Natural killer cell (primary cell): ENCODE data around the gene UGT1A8. TPM values are rescaled to one million over a fixed set of nuclear protein-coding genes. Genes with fewer than 3 reads are reported as not detected.

ENCODE experiments used
- ATAC-seq, 3 donors: fragments of 150-1000 bp in 2 of 3; fragments of 200-7000 bp in 1 of 3; cut with Tn5 transposase; 1 replicate in 1 of 3; 2 replicates in 2 of 3; pipeline ENCODE4 v1.10.0; 2021; ENCODE audit warnings: mild to moderate bottlenecking in 2 of 3, moderate library complexity in 2 of 3
- DNase-seq, 2 donors: peaks; one replicate each; pipeline versions ENCODE4 v3.0.0 to v3.0.0-alpha.2; 2013 to 2021; ENCODE audit warnings: mixed read lengths in 1 of 2
- H3K27ac ChIP-seq: one replicate; pipeline ENCODE4 v1.5.1; 2013; ENCODE audit warnings: mild to moderate bottlenecking, low read length
- H3K27me3 ChIP-seq: one replicate; pipeline ENCODE4 v1.6.1; 2013; ENCODE audit warnings: low read length; ENCODE audit not compliant: control insufficient read depth, insufficient read depth
- H3K36me3 ChIP-seq: one replicate; pipeline ENCODE4 v1.6.1; 2013; ENCODE audit warnings: low read length; ENCODE audit not compliant: control insufficient read depth, insufficient read depth
- H3K4me1 ChIP-seq: one replicate; pipeline ENCODE4 v1.6.1; 2013; ENCODE audit warnings: low read length; ENCODE audit not compliant: control insufficient read depth, insufficient read depth
- H3K4me3 ChIP-seq: one replicate; pipeline ENCODE4 v1.5.1; 2013; ENCODE audit warnings: low read length
- H3K9me3 ChIP-seq: one replicate; pipeline ENCODE4 v1.6.1; 2013; ENCODE audit warnings: low read length; ENCODE audit not compliant: control insufficient read depth, insufficient read depth
- H3K27ac Mint-ChIP-seq, 2 donors: one replicate each; pipeline ENCODE4 v1.8.0; 2022; ENCODE audit warnings: mild to moderate bottlenecking in 2 of 2, mixed read lengths in 2 of 2, moderate library complexity in 1 of 2
- H3K27me3 Mint-ChIP-seq, 2 donors: one replicate each; pipeline ENCODE4 v1.8.0; 2022; ENCODE audit warnings: low read depth in 2 of 2, mixed read lengths in 2 of 2
- H3K36me3 Mint-ChIP-seq: one replicate; pipeline ENCODE4 v1.8.0; 2022; ENCODE audit warnings: mixed read lengths
- H3K4me1 Mint-ChIP-seq, 2 donors: one replicate each; pipeline ENCODE4 v1.8.0; 2022; ENCODE audit warnings: mixed read lengths in 2 of 2
- H3K4me3 Mint-ChIP-seq: one replicate; pipeline ENCODE4 v1.8.0; 2022; ENCODE audit warnings: mild to moderate bottlenecking, moderate library complexity, mixed read lengths
- H3K9me3 Mint-ChIP-seq, 2 donors: one replicate each; pipeline ENCODE4 v1.8.0; 2022; ENCODE audit warnings: mixed read lengths in 2 of 2
- WGBS: methylation state at CpG from one replicate; pipeline ENCODE4 v1.1.7; 2013; ENCODE audit warnings: missing lambda C conversion rate; ENCODE audit not compliant: insufficient coverage; 5-methylcytosine and 5-hydroxymethylcytosine counted together
- intact Hi-C: fragments of 100-400 bp; cut with micrococcal nuclease; formaldehyde crosslinking; loops from one replicate; pipeline ENCODE4 v1.14.2; 2022
- total RNA-seq, 4 donors: library from RNA; stranded (reverse); fragments of 120-200 nt in 1 of 4; gene quantifications; one replicate each; pipeline versions ENCODE4 v1.2.3 to v1.2.4, GENCODE V29; 2013 to 2022
- TF ChIP-seq, protein P1 (sequence below): fragments of 200-600 bp; IDR thresholded peaks from one replicate; pipeline ENCODE4 v1.8.0; 2022; ENCODE audit warnings: antibody characterized with exemption

The UGT1A8 gene
- total RNA-seq, 3 donors from 2014 or later (not counting 1 experiment from before 2014, with no cell fraction given), result not detected

DNA sequence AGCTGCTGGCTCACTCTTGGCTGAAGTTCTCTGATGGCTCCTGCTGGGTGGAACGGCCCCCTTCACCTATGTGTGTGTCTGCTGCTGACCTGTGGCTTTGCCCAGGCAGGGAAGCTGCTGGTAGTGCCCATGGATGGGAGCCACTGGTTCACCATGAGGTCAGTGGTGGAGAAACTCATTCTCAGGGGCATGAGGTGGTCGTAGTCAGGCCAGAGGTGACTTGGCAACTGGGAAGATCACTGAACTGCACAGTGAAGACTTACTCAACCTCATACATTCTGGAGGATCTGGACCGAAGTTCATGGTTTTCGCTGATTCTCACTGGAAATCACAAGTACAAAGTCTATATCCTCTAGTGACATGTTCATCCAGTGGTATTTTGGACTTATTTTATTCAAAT, 13.9 kb upstream of the UGT1A8 start:
- no peaks in the 10 kb centered on the region for H3K36me3 Mint-ChIP-seq
- no peak for ATAC-seq
- DNase-seq, result no peak
- H3K4me1 Mint-ChIP-seq, result no peaks in the 10 kb centered on the region
- H3K27me3 ChIP-seq, result no peaks in the 10 kb centered on the region
- no peak overlapping the region for H3K4me3 ChIP-seq
- TF ChIP-seq, protein P1, sequence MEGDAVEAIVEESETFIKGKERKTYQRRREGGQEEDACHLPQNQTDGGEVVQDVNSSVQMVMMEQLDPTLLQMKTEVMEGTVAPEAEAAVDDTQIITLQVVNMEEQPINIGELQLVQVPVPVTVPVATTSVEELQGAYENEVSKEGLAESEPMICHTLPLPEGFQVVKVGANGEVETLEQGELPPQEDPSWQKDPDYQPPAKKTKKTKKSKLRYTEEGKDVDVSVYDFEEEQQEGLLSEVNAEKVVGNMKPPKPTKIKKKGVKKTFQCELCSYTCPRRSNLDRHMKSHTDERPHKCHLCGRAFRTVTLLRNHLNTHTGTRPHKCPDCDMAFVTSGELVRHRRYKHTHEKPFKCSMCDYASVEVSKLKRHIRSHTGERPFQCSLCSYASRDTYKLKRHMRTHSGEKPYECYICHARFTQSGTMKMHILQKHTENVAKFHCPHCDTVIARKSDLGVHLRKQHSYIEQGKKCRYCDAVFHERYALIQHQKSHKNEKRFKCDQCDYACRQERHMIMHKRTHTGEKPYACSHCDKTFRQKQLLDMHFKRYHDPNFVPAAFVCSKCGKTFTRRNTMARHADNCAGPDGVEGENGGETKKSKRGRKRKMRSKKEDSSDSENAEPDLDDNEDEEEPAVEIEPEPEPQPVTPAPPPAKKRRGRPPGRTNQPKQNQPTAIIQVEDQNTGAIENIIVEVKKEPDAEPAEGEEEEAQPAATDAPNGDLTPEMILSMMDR, result no peak
- no peaks in the 10 kb centered on the region for H3K4me1 ChIP-seq
- no peaks in the 10 kb centered on the region for H3K9me3 ChIP-seq
- H3K27ac Mint-ChIP-seq, result no peak overlapping the region
- no peak overlapping the region for H3K4me3 Mint-ChIP-seq
- WGBS, result 79% methylated on average over 4 of the region's 4 CpGs
- H3K27me3 Mint-ChIP-seq, result peaks cover 23 to 43% of the 10 kb centered on the region in 2 donors
- H3K36me3 ChIP-seq, result no peaks in the 10 kb centered on the region
- intact Hi-C loops, result no loop called here
- H3K9me3 Mint-ChIP-seq, result no peaks in the 10 kb centered on the region
- H3K27ac ChIP-seq, result no peak overlapping the region

DNA sequence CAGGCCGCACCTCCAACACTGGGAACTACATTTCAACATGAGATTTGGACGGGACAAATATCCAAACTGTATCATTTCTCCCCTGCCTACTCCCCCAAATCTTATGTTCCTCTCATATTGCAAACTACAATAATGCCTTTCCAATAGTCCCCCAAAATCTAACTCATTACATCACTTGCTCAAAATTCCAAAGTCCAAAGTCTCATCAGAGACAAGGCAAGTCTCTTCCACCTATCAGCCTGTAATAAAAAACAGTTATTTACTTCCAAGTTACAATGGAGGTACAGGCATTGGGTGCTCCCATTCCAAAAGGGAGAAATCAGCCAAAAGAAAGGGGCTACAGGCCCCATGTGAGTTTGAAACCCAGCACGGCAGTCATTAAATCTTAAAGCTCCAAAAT, 12.6 kb upstream of the UGT1A8 start:
- 96% methylated on average over 3 of the region's 3 CpGs for WGBS
- TF ChIP-seq, protein P1, result no peak
- no peak overlapping the region for H3K4me3 ChIP-seq
- no peaks in the 10 kb centered on the region for H3K27me3 ChIP-seq
- Mint-ChIP-seq H3K9me3 (no peaks in the 10 kb centered on the region), H3K4me1 (no peaks in the 10 kb centered on the region), H3K27ac (no peak overlapping the region), H3K27me3 (peaks cover 23 to 39% of the 10 kb centered on the region in 2 donors), H3K36me3 (no peaks in the 10 kb centered on the region), H3K4me3 (no peak overlapping the region)
- intact Hi-C loops, result no loop called here
- H3K36me3 ChIP-seq, result no peaks in the 10 kb centered on the region
- H3K4me1 ChIP-seq, result no peaks in the 10 kb centered on the region
- no peak overlapping the region for H3K27ac ChIP-seq
- ATAC-seq, result no peak
- DNase-seq, result no peak
- H3K9me3 ChIP-seq, result no peaks in the 10 kb centered on the region

DNA sequence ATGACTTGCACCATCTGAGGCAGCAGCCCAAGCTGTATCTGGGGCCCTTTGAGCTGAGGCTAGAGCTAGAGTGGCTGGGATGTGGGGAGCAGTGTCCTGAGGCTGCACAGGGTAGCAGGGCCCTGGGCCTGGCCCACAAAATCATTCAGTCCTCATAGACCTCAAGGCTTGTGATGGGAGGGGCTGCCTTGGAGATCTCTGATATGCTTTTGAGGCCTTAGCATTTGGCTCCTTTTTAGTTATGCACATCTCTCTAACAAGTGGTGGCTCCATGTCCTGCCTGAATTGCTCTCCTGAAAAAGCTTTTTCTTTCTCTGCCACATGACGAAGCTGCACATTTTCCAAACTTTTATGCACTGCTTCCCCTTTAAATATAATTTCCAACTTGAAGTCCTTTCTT, 11.8 kb upstream of the UGT1A8 start:
- H3K9me3 Mint-ChIP-seq, result peaks cover 0 to 2% of the 10 kb centered on the region in 2 donors
- H3K36me3 Mint-ChIP-seq, result peaks cover 7% of the 10 kb centered on the region
- WGBS, result 89% methylated on average over 1 of the region's 1 CpG
- peaks cover 19 to 39% of the 10 kb centered on the region in 2 donors for H3K27me3 Mint-ChIP-seq
- no peaks in the 10 kb centered on the region for H3K9me3 ChIP-seq
- no peaks in the 10 kb centered on the region for H3K36me3 ChIP-seq
- no peak overlapping the region for H3K4me3 Mint-ChIP-seq
- no peak overlapping the region for H3K27ac ChIP-seq
- TF ChIP-seq, protein P1, result no peak
- H3K27me3 ChIP-seq, result no peaks in the 10 kb centered on the region
- H3K4me1 ChIP-seq, result no peaks in the 10 kb centered on the region
- intact Hi-C loops, result no loop called here
- H3K27ac Mint-ChIP-seq, result no peak overlapping the region
- H3K4me3 ChIP-seq, result no peak overlapping the region
- no peaks in the 10 kb centered on the region for H3K4me1 Mint-ChIP-seq
- DNase-seq (no peak), ATAC-seq (no peak)

DNA sequence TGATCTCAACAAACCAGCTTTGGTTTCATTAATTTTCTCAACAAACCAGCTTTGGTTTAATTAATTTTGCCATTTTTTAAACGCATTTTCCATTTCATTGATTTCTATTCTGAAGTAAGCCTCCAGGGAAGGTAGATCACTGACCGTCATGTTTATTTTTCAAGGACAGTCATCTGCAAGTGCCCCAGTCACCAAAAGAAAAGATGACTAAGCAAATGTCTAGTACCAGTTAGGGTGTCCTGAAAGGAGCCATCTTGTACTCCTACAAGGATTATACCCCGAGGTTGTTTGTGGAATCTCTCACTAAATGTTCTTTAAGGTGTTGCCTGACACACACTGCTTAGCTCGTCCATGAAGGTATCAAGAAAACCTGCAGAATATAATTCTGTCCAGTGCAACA, 6.1 kb upstream of the UGT1A8 start:
- peaks cover 8 to 9% of the 10 kb centered on the region in 2 donors for H3K9me3 Mint-ChIP-seq
- H3K4me3 Mint-ChIP-seq, result no peak overlapping the region
- no peaks in the 10 kb centered on the region for H3K36me3 ChIP-seq
- no peaks in the 10 kb centered on the region for H3K9me3 ChIP-seq
- no peaks in the 10 kb centered on the region for H3K4me1 ChIP-seq
- 83% methylated on average over 4 of the region's 4 CpGs for WGBS
- H3K4me1 Mint-ChIP-seq, result no peaks in the 10 kb centered on the region
- ATAC-seq (no peak), DNase-seq (no peak)
- no peak overlapping the region for H3K4me3 ChIP-seq
- H3K27me3 ChIP-seq, result no peaks in the 10 kb centered on the region
- TF ChIP-seq, protein P1, result no peak
- H3K27ac ChIP-seq, result no peak overlapping the region
- H3K27me3 Mint-ChIP-seq, result peaks cover 35 to 67% of the 10 kb centered on the region in 2 donors
- intact Hi-C loops, result no loop called here
- no peak overlapping the region for H3K27ac Mint-ChIP-seq
- peaks cover 26% of the 10 kb centered on the region for H3K36me3 Mint-ChIP-seq
